Measurements from ENCODE around the gene MTMR12. TPM values are rescaled to one million over a fixed set of nuclear protein-coding genes. Genes with fewer than 3 reads are reported as not detected.

Gene MTMR12
- total and polyA plus RNA-seq, 2 of the 13 experiments (the other 11 are each of a cell fraction or from before 2014, with no cell fraction given) = 23.4 to 36.6 TPM

DNA sequence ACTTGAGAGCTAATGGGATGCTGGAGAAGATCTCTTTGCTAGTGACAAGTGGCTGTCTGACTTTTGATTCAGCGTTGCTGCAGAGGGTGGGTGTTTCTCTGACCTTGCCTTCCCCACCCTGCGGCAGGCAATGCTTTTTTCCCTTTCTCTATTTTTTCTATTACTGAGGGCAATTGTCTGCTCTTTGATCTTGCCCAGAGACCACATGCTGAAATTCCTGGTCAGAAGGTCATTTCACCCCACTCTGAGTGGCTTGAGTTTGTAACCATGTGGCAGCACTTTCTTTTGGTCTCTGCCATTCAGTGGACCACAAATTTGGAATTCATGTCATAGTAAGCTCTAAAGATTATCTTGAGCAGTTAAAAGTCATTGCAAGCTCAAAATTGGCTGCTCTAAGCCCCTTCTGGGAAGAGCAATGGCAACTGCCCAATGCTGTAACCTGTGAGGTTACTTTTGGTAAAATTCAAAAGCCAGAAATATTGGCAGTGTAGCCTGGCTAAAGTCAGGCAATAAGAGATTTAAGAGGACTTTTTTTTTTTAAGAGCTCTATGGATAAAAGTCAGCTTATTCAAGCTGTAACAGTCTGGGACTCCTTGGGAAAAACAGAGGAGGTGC, 30.4 kb upstream of the MTMR12 start (continued):
- TF ChIP-seq ZC3H4 (CRISPR knock-in tag; IDR thresholded peaks at IDR 0.05; ENCODE audit: borderline replicate concordance) = no peak
- 0 out of 2 replicates have a peak, but pooled peaks have one; percentile 22 for TF ChIP-seq ERF (CRISPR knock-in tag; IDR thresholded peaks at IDR 0.05)
- peak; percentile 69 for TF ChIP-seq BCL6 (CRISPR knock-in tag; IDR thresholded peaks at IDR 0.05)
- TF ChIP-seq HOXA3 (CRISPR knock-in tag; IDR thresholded peaks at IDR 0.05) = peak; percentile 22; the same call in 1 of the 2 replicates
- TF ChIP-seq ZBTB42 (CRISPR knock-in tag; IDR thresholded peaks at IDR 0.05) = no peak
- TF ChIP-seq ZNF598 (CRISPR knock-in tag; IDR thresholded peaks at IDR 0.05; ENCODE audit: borderline replicate concordance) = no peak
- TF ChIP-seq ZKSCAN1 (IDR thresholded peaks at IDR 0.05; ENCODE audit: low read length) = no peak
- peak; percentile 48; the same call in 1 of the 2 replicates for TF ChIP-seq ZMYM3 (CRISPR knock-in tag; IDR thresholded peaks at IDR 0.05)
- TF ChIP-seq ZNF713 (CRISPR knock-in tag; IDR thresholded peaks at IDR 0.05) = no peak
- TF ChIP-seq SNRNP70 (IDR thresholded peaks at IDR 0.05; ENCODE audit: low read depth, low read length) = no peak
- TF ChIP-seq, protein P1, sequence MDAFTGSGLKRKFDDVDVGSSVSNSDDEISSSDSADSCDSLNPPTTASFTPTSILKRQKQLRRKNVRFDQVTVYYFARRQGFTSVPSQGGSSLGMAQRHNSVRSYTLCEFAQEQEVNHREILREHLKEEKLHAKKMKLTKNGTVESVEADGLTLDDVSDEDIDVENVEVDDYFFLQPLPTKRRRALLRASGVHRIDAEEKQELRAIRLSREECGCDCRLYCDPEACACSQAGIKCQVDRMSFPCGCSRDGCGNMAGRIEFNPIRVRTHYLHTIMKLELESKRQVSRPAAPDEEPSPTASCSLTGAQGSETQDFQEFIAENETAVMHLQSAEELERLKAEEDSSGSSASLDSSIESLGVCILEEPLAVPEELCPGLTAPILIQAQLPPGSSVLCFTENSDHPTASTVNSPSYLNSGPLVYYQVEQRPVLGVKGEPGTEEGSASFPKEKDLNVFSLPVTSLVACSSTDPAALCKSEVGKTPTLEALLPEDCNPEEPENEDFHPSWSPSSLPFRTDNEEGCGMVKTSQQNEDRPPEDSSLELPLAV (CRISPR knock-in tag; conservative IDR thresholded peaks at IDR 0.05; ENCODE audit: low read depth) = no peak
- no peak for TF ChIP-seq ZNF775 (CRISPR knock-in tag; IDR thresholded peaks at IDR 0.05; ENCODE audit: borderline replicate concordance)
- no peak for TF ChIP-seq SYNCRIP (IDR thresholded peaks at IDR 0.05; ENCODE audit: insufficient read depth, low read depth, low read length)
- no peak; the same call in 1 of the 2 replicates for TF ChIP-seq ZNF768 (CRISPR knock-in tag; IDR thresholded peaks at IDR 0.05)
- TF ChIP-seq MLX (CRISPR knock-in tag; IDR thresholded peaks at IDR 0.05) = no peak
- TF ChIP-seq ARNT (IDR thresholded peaks at IDR 0.05) = no peak
- TF ChIP-seq MYNN (CRISPR knock-in tag; IDR thresholded peaks at IDR 0.05; ENCODE audit: low read depth) = no peak
- no peak for TF ChIP-seq ZNF879 (CRISPR knock-in tag; IDR thresholded peaks at IDR 0.05)
- no peak for TF ChIP-seq GTF2F1 (IDR thresholded peaks at IDR 0.05; ENCODE audit: low read length)
- peak; percentile 62; the same call in 1 of the 2 replicates for TF ChIP-seq ZMYM4 (CRISPR knock-in tag; IDR thresholded peaks at IDR 0.05)
- TF ChIP-seq KAT7 (CRISPR knock-in tag; IDR thresholded peaks at IDR 0.05; ENCODE audit: borderline replicate concordance) = no peak
- TF ChIP-seq ZNF746 (CRISPR knock-in tag; IDR thresholded peaks at IDR 0.05) = no peak
- TF ChIP-seq ZNF180 (CRISPR knock-in tag; IDR thresholded peaks at IDR 0.05; ENCODE audit: borderline replicate concordance, low read depth) = no peak
- TF ChIP-seq NAIF1 (CRISPR knock-in tag; IDR thresholded peaks at IDR 0.05; ENCODE audit: borderline replicate concordance) = no peak
- TF ChIP-seq KDM6A (CRISPR knock-in tag; IDR thresholded peaks at IDR 0.05; ENCODE audit: low read depth) = no peak
- TF ChIP-seq, protein P2, sequence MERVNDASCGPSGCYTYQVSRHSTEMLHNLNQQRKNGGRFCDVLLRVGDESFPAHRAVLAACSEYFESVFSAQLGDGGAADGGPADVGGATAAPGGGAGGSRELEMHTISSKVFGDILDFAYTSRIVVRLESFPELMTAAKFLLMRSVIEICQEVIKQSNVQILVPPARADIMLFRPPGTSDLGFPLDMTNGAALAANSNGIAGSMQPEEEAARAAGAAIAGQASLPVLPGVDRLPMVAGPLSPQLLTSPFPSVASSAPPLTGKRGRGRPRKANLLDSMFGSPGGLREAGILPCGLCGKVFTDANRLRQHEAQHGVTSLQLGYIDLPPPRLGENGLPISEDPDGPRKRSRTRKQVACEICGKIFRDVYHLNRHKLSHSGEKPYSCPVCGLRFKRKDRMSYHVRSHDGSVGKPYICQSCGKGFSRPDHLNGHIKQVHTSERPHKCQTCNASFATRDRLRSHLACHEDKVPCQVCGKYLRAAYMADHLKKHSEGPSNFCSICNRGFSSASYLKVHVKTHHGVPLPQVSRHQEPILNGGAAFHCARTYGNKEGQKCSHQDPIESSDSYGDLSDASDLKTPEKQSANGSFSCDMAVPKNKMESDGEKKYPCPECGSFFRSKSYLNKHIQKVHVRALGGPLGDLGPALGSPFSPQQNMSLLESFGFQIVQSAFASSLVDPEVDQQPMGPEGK (CRISPR knock-in tag; IDR thresholded peaks at IDR 0.05) = peak; percentile 65
- no peak for TF ChIP-seq KDM2A (CRISPR knock-in tag; IDR thresholded peaks at IDR 0.05; ENCODE audit: borderline replicate concordance, low read depth)
- 0 out of 2 replicates have a peak, but pooled peaks have one; percentile 35 for TF ChIP-seq IRF2 (CRISPR knock-in tag; IDR thresholded peaks at IDR 0.05)
- TF ChIP-seq NFIB (CRISPR knock-in tag; IDR thresholded peaks at IDR 0.05; ENCODE audit: borderline replicate concordance) = no peak
- no peak for TF ChIP-seq AGO1 (IDR thresholded peaks at IDR 0.05; ENCODE audit: low read depth, low read length, poor library complexity, severe bottlenecking)

All from HepG2 (cell line).